Measurements from ENCODE around the gene LAPTM4A. TPM values are rescaled to one million over a fixed set of nuclear protein-coding genes. Genes with fewer than 3 reads are reported as not detected.

The LAPTM4A gene
- total RNA-seq, 4 donors from 2014 or later, result 88.8 to 159 (median 128) TPM

DNA sequence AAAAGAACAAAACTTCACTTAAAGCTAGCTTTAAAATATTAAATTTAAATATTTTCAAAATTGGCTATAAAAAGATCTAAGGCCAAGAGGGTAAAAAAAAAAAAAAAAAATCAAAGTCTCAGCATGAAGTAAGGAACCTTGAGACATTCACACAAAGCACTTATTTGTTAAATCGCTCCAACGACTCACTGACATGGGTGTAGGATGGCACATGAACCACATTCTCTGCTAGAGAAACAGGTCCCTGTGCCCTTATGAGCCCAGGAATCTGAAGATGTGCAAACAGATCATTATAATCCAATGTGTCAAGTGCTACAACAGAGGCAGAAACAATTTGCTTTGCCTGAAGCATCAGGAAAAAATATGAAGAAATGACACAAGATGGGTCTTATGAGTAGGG is 13.8 kb downstream of the LAPTM4A start:
- H3K36me3 ChIP-seq, result peaks cover 78% of the 10 kb centered on the region

DNA sequence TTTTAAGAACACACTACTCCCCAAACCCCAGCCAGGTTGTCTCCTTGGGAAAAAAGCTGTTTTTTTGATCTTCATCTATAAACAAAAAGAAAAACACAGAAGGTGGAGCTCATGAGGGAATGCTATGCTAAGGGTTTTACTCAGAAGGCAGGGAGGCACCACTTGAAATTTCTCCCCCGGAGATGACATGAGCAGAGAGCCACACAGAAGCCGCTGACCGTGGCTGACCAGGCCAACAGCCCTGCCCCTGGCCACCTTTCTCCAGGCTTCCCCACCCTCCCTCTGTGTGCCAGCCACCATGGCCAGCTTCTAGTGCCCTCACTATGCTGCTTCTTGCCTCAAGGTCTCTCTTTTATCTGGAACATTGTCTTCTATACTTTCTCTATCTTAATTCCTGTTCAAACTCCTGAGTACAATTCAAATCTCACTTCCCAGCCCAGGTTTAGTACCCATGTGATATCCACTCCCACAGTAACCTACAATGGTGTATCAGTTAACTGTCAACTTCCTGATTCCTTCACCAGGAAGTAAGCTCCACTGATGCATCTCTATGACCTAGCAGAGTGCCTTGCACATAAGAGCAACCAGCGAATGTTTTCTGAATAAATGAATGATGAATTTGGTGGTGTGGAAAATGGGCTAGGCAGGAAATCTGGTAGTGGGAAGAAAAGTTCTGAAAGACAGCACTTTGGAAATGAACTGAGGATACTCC is 15.3 kb downstream of the LAPTM4A start:
- Histone ChIP-seq H3K4me1 (peaks cover 8% of the 10 kb centered on the region), H3K36me3 (peaks cover 93% of the 10 kb centered on the region), H3K4me3 (no peak overlapping the region), H3K9me3 (no peaks in the 10 kb centered on the region), H3K27ac (no peak overlapping the region), H3K27me3 (no peaks in the 10 kb centered on the region)
- WGBS, result 74% methylated on average over 4 of the region's 4 CpGs
- no peak for DNase-seq (ENCODE audit: low spot score in 2 of 2)
- no peak for TF ChIP-seq EP300 (IDR thresholded peaks at IDR 0.05)
- no peak for TF ChIP-seq POLR2AphosphoS5 (IDR thresholded peaks at IDR 0.05)
- TF ChIP-seq, protein P1, sequence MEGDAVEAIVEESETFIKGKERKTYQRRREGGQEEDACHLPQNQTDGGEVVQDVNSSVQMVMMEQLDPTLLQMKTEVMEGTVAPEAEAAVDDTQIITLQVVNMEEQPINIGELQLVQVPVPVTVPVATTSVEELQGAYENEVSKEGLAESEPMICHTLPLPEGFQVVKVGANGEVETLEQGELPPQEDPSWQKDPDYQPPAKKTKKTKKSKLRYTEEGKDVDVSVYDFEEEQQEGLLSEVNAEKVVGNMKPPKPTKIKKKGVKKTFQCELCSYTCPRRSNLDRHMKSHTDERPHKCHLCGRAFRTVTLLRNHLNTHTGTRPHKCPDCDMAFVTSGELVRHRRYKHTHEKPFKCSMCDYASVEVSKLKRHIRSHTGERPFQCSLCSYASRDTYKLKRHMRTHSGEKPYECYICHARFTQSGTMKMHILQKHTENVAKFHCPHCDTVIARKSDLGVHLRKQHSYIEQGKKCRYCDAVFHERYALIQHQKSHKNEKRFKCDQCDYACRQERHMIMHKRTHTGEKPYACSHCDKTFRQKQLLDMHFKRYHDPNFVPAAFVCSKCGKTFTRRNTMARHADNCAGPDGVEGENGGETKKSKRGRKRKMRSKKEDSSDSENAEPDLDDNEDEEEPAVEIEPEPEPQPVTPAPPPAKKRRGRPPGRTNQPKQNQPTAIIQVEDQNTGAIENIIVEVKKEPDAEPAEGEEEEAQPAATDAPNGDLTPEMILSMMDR (IDR thresholded peaks at IDR 0.05), result no peak
- TF ChIP-seq POLR2A (IDR thresholded peaks at IDR 0.05), result no peak

More for the DNA sequence above, 13.8 kb downstream of the LAPTM4A start:
- no peak overlapping the region for H3K27ac ChIP-seq
- H3K4me1 ChIP-seq, result peaks cover 20% of the 10 kb centered on the region
- WGBS, result 75% methylated on average over 2 of the region's 2 CpGs
- no peaks in the 10 kb centered on the region for H3K9me3 ChIP-seq
- no peak for DNase-seq (ENCODE audit: low spot score in 2 of 2)
- no peak for TF ChIP-seq EP300 (IDR thresholded peaks at IDR 0.05)
- TF ChIP-seq, protein P1 (IDR thresholded peaks at IDR 0.05), result no peak
- no peak for TF ChIP-seq POLR2AphosphoS5 (IDR thresholded peaks at IDR 0.05)
- TF ChIP-seq POLR2A (IDR thresholded peaks at IDR 0.05), result no peak
- H3K27me3 ChIP-seq, result no peaks in the 10 kb centered on the region
- H3K4me3 ChIP-seq, result no peak overlapping the region

DNA sequence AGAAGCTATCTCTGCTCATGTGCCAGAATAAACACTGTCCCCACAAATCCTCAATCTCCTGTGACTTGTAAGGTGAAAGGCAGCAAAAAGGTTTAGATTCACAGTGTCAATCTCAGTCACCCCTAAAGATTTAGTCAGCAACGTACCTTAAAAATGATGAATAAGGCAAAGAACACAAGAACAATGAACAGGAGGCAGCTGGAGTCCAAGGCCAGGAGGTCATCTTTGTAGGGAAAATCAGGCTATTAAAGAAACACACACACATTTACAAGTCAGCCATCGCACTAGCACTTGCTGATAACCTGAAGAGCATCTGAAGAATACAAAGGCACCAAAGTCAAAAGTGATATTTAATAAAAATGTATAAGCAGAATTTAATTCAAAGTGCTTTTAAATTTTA is 16.6 kb downstream of the LAPTM4A start:
- 82% methylated on average over 2 of the region's 2 CpGs for WGBS
- Histone ChIP-seq H3K4me1 (no peaks in the 10 kb centered on the region), H3K4me3 (no peak overlapping the region), H3K9me3 (no peaks in the 10 kb centered on the region), H3K27ac (no peak overlapping the region), H3K27me3 (no peaks in the 10 kb centered on the region), H3K36me3 (peaks cover 96% of the 10 kb centered on the region)
- TF ChIP-seq EP300 (IDR thresholded peaks at IDR 0.05), result no peak
- no peak for TF ChIP-seq POLR2A (IDR thresholded peaks at IDR 0.05)
- TF ChIP-seq, protein P1 (IDR thresholded peaks at IDR 0.05), result no peak
- TF ChIP-seq POLR2AphosphoS5 (IDR thresholded peaks at IDR 0.05), result no peak
- DNase-seq (ENCODE audit: low spot score in 2 of 2), result no peak

DNA sequence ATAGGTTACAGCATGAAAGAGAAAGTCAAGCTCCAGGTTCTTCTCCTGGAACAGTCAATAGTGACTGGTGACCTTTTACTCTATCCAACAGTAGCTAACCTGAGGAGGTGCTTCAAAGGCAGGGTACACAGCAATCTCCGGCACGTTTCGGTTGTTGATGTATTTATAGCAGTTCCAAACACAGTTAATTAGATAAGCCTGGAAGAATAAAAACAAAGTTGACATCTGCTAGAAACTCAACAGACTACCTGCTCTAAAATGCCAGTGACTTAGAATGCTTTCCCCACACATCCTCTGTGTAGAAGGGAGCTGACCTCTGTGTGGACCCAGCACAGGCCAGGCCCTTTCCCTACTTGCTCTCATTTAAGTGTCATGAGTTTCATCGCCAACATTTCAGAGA is 17.2 kb downstream of the LAPTM4A start:
- Histone ChIP-seq H3K4me3 (no peak overlapping the region), H3K36me3 (peaks cover 96% of the 10 kb centered on the region), H3K27ac (no peak overlapping the region), H3K4me1 (no peaks in the 10 kb centered on the region), H3K27me3 (no peaks in the 10 kb centered on the region), H3K9me3 (no peaks in the 10 kb centered on the region)
- 84% methylated on average over 4 of the region's 4 CpGs for WGBS
- TF ChIP-seq, protein P1 (IDR thresholded peaks at IDR 0.05), result no peak
- TF ChIP-seq EP300 (IDR thresholded peaks at IDR 0.05) (no peak), POLR2A (IDR thresholded peaks at IDR 0.05) (no peak), POLR2AphosphoS5 (IDR thresholded peaks at IDR 0.05) (no peak)
- DNase-seq (ENCODE audit: low spot score in 2 of 2), result no peak

DNA sequence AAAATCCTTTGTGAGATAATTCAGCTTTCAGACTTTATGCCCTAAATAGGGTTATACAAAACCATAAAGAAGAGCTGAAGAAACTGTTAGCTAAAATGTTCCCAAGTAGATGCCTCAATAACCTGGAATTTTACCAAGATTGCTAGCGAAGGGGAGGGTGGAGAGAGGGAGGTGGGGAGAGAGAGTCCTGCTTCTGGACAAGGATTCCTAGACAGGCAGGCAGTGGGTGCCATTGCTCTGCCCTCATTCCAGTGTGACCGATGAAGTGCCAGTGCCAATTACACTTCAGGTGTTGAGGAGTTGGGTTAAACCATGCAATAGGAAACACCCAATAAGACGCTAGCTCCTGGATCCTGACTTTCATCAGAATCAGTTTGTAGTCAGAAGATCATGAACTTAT is 18.1 kb downstream of the LAPTM4A start:
- WGBS, result 85% methylated on average over 3 of the region's 3 CpGs
- Histone ChIP-seq H3K9me3 (no peaks in the 10 kb centered on the region), H3K4me3 (no peak overlapping the region), H3K36me3 (peaks cover 96% of the 10 kb centered on the region), H3K4me1 (no peaks in the 10 kb centered on the region), H3K27ac (no peak overlapping the region), H3K27me3 (no peaks in the 10 kb centered on the region)
- TF ChIP-seq, protein P1 (IDR thresholded peaks at IDR 0.05), result no peak
- TF ChIP-seq POLR2A (IDR thresholded peaks at IDR 0.05) (no peak), POLR2AphosphoS5 (IDR thresholded peaks at IDR 0.05) (no peak)
- no peak for DNase-seq (ENCODE audit: low spot score in 2 of 2)
